Activated CD8-positive, alpha-beta memory T cell treated with anti-CD3 and anti-CD28 coated beads, Interleukin-2, amount 50 U/mL, for 24 hours (primary cell): ENCODE measurements around the gene ANO1.

Experiments used
- DNase-seq: peaks from one replicate; pipeline ENCODE4 v3.0.0-alpha.2; 2020; ENCODE audit errors: extremely low read depth

ANO1 gene

GRCh38 chr11:70115778-70116177 lies 37.7 kb downstream of the ANO1 start:
- DNase-seq: no peak

- DNase-seq: no peak
Measured at GRCh38 chr11:70116386-70117065, 38.4 kb downstream of the ANO1 start.

GRCh38 chr11:70117567-70118145 lies 39.5 kb downstream of the ANO1 start:
- DNase-seq: no peak

- DNase-seq: no peak
Measured at GRCh38 chr11:70118642-70119041, 40.5 kb downstream of the ANO1 start.

GRCh38 chr11:70119502-70119901 lies 41.4 kb downstream of the ANO1 start:
- DNase-seq: no peak

GRCh38 chr11:70120674-70121073 lies 42.6 kb downstream of the ANO1 start:
- DNase-seq: no peak

- DNase-seq: no peak
Measured at GRCh38 chr11:70122490-70123198, 44.5 kb downstream of the ANO1 start.

- DNase-seq: no peak
Measured at GRCh38 chr11:70123711-70124110, 45.6 kb downstream of the ANO1 start.

GRCh38 chr11:70124321-70125000 lies 46.3 kb downstream of the ANO1 start:
- DNase-seq: no peak

GRCh38 chr11:70126494-70126893 lies 48.4 kb downstream of the ANO1 start:
- no peak for DNase-seq

- DNase-seq: no peak
Measured at GRCh38 chr11:70127653-70128434, 49.7 kb downstream of the ANO1 start.

- no peak for DNase-seq
Measured at GRCh38 chr11:70128435-70128906, 50.4 kb downstream of the ANO1 start.

- no peak for DNase-seq
Measured at GRCh38 chr11:70129051-70129592, 51.0 kb downstream of the ANO1 start.

- no peak for DNase-seq
Measured at GRCh38 chr11:70130636-70131035, 52.5 kb downstream of the ANO1 start.

GRCh38 chr11:70131606-70132190 lies 53.6 kb downstream of the ANO1 start:
- DNase-seq: no peak

GRCh38 chr11:70132641-70133040 lies 54.5 kb downstream of the ANO1 start:
- DNase-seq: no peak

- DNase-seq: no peak
Measured at GRCh38 chr11:70133771-70134335, 55.7 kb downstream of the ANO1 start.

- DNase-seq: no peak
Measured at GRCh38 chr11:70134490-70134889, 56.4 kb downstream of the ANO1 start.

GRCh38 chr11:70135142-70135541 lies 57.0 kb downstream of the ANO1 start:
- no peak for DNase-seq

- no peak for DNase-seq
Measured at GRCh38 chr11:70135625-70136059, 57.5 kb downstream of the ANO1 start.

GRCh38 chr11:70137383-70137782 lies 59.3 kb downstream of the ANO1 start:
- DNase-seq: no peak
